Mucosa of descending colon (tissue), 3 donors: ENCODE measurements around the gene CXCL8. TPM values are rescaled to one million over a fixed set of nuclear protein-coding genes. Genes with fewer than 3 reads are reported as not detected.
A peak's percentile ranks its signal among the peaks of the same experiment; 100 is the strongest.
"Not testable (repeated sequence)": the region's sequence is repeated elsewhere in the genome, so short reads cannot be mapped to it uniquely, and the experiment has no call there.

Source experiments
- ATAC-seq: fragments of 200-7000 bp; cut with Tn5 transposase; one replicate; pipeline ENCODE4 v1.9.1; 2020; ENCODE audit warnings: mild to moderate bottlenecking, moderate library complexity
- DNase-seq, 3 donors: peaks; one replicate each; pipeline ENCODE4 v3.0.0-alpha.2; 2020
- H3K36me3 ChIP-seq: fragments of 200-600 bp; one replicate; pipeline ENCODE4 v1.8.0; 2021; ENCODE audit warnings: low read depth, mild to moderate bottlenecking
- H3K4me1 ChIP-seq: fragments of 200-600 bp; one replicate; pipeline ENCODE4 v1.8.0; 2021; ENCODE audit warnings: low read depth, mild to moderate bottlenecking
- H3K4me3 ChIP-seq: fragments of 200-600 bp; one replicate; pipeline ENCODE4 v1.8.0; 2021; ENCODE audit warnings: mild to moderate bottlenecking
- H3K9me3 ChIP-seq: fragments of 200-600 bp; one replicate; pipeline ENCODE4 v1.8.0; 2021; ENCODE audit warnings: mild to moderate bottlenecking
- intact Hi-C, 2 donors: fragments of 100-400 bp; cut with DNase I in 1 of 2; cut with micrococcal nuclease in 1 of 2; formaldehyde crosslinking; loops; one replicate each; pipeline versions ENCODE4 v1.11.0 to v1.11.1; 2022; cut with DNase I, micrococcal nuclease
- total RNA-seq, 3 donors: library from RNA; stranded (reverse); fragmentation: NEBNext Ultra II Directional in 2 of 3; extraction: Animal tissue kit (Norgen Biotek cat#: 25700) in 2 of 3; gene quantifications; one replicate each; pipeline versions ENCODE4 v1.2.1 to v1.2.4, GENCODE V29; 2021 to 2023
- TF ChIP-seq, protein P1 (sequence below): fragments of 200-600 bp; IDR thresholded peaks from one replicate; pipeline ENCODE4 v1.8.0; 2022; ENCODE audit warnings: antibody characterized with exemption, mild to moderate bottlenecking
- donor health status: DM: no; HTN: no; CAD: no; lungs with moderate emphysema.
- donor health status: DM: no; HTN: no; CAD: no.
- donor health status: DM: no; HTN: yes; CAD: no.

The CXCL8 gene
- total RNA-seq, 3 donors from 2014 or later = 0.73 to 44.6 (median 0.78) TPM

GRCh38 chr4:73764513-73764912 lies 24.1 kb downstream of the CXCL8 start:
- no peak for DNase-seq
- intact Hi-C loops = no loop called here

DNA sequence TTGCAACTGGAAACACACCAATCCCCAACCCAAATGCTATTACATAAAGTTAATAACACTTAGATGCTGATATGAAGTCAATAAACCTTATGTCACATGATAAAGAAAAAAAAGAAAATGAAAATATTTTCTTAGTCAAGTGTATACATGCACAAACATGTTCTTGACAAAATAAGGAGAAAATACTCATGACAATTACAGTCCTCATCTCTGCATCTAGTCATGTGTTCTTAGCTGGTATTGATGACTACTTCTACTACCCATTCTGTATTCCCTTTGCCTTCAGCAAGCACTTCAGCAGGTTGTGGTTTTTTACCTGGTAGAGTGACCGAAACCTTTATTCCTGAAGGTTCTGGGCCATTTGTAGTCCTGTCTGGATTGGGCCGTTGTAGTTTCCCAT lies 24.9 kb downstream of the CXCL8 start:
- ATAC-seq (no peak), DNase-seq (no peak)
- Histone ChIP-seq H3K4me3 (no peak overlapping the region), H3K9me3 (no peaks in the 10 kb centered on the region), H3K36me3 (no peaks in the 10 kb centered on the region), H3K4me1 (no peaks in the 10 kb centered on the region)
- intact Hi-C loops = no loop called here
- TF ChIP-seq, protein P1, sequence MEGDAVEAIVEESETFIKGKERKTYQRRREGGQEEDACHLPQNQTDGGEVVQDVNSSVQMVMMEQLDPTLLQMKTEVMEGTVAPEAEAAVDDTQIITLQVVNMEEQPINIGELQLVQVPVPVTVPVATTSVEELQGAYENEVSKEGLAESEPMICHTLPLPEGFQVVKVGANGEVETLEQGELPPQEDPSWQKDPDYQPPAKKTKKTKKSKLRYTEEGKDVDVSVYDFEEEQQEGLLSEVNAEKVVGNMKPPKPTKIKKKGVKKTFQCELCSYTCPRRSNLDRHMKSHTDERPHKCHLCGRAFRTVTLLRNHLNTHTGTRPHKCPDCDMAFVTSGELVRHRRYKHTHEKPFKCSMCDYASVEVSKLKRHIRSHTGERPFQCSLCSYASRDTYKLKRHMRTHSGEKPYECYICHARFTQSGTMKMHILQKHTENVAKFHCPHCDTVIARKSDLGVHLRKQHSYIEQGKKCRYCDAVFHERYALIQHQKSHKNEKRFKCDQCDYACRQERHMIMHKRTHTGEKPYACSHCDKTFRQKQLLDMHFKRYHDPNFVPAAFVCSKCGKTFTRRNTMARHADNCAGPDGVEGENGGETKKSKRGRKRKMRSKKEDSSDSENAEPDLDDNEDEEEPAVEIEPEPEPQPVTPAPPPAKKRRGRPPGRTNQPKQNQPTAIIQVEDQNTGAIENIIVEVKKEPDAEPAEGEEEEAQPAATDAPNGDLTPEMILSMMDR = no peak

More at GRCh38 chr4:73764513-73764912, 24.1 kb downstream of the CXCL8 start:
- H3K4me1 ChIP-seq = no peaks in the 10 kb centered on the region
- no peaks in the 10 kb centered on the region for H3K9me3 ChIP-seq
- H3K4me3 ChIP-seq = no peak overlapping the region
- ATAC-seq = no peak
- TF ChIP-seq, protein P1 = no peak
- no peaks in the 10 kb centered on the region for H3K36me3 ChIP-seq

DNA sequence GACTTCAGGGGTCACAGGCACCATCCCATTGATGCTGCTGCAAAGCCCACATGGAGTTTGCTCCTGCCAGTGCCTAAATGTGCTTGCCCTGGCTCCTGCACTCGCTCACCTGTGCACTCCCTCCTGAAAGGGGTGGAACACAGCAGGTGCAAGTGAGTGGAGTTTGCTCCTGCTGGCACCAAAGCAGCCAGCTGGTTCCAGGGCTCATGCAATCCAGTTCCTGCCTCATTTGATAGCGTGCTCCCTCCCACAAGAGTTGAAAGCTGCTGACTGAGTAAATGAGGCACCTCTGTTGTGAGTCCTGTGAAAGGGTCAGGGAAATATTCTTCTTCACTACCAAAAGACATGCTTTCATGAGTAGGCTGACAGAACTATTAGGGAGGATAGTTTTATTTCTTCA lies 30.5 kb downstream of the CXCL8 start:
- no peak overlapping the region for H3K4me3 ChIP-seq
- intact Hi-C loops = no loop called here
- DNase-seq (peak; percentile 77 to 78 (median 77)), ATAC-seq (peak; percentile 100)
- H3K4me1 ChIP-seq = peaks cover 5% of the 10 kb centered on the region
- H3K9me3 ChIP-seq = no peaks in the 10 kb centered on the region
- no peaks in the 10 kb centered on the region for H3K36me3 ChIP-seq
- TF ChIP-seq, protein P1 = no peak

DNA sequence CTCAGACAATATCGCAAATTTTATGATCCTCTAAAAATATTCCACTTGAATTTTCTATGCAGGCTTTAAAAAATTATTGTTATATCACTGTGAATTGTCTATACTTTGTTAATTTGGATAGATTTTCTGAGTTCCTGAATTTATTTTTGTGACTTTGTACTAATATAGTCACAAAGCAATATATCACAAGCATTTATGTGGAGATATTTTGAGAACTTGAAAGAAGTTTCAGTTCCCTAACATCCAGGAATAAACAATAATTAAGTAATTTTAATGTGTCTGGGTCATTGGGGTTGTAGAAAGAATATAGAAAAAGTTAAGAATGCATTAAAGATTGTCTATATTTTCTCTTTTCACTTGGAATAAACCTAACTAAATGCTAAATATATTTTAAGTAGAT lies 32.0 kb downstream of the CXCL8 start:
- H3K36me3 ChIP-seq = no peaks in the 10 kb centered on the region
- TF ChIP-seq, protein P1 = no peak
- H3K4me1 ChIP-seq = peaks cover 5% of the 10 kb centered on the region
- ATAC-seq (no peak), DNase-seq (no peak)
- H3K4me3 ChIP-seq = no peak overlapping the region
- H3K9me3 ChIP-seq = no peaks in the 10 kb centered on the region
- intact Hi-C loops = no loop called here

DNA sequence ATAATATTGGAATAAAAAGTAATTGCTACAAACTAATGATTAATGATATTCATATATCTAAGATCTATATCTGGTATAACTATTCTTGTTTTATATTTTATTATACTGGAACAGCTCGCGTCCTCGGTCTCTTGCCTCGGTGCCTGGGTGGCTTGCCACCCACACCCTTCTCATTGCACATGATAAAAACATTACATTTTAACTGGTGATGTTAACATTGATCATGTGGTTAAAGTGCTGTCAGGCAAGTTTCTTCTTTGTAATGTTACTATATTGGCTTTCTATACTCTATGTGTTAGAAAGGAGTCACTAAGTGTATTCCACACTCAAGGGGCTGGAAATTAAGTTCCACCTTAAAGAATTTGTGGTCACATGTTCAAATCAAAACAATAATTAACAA lies 34.0 kb downstream of the CXCL8 start:
- ATAC-seq, intact Hi-C loops, H3K36me3 ChIP-seq, H3K4me1 ChIP-seq, H3K9me3 ChIP-seq, H3K4me3 ChIP-seq: not testable (repeated sequence)
- DNase-seq = peak in 1 of 3 donors; percentile 22

- Histone ChIP-seq H3K4me3 (no peak overlapping the region), H3K4me1 (peaks cover 4% of the 10 kb centered on the region), H3K36me3 (no peaks in the 10 kb centered on the region), H3K9me3 (no peaks in the 10 kb centered on the region)
- intact Hi-C loops = no loop called here
- TF ChIP-seq, protein P1 = no peak
- DNase-seq = peak in 1 of 3 donors; percentile 18
- ATAC-seq = no peak
Measured at GRCh38 chr4:73776321-73776729, 36.0 kb downstream of the CXCL8 start.
